GM21528 (cell line): ENCODE results near the gene LEMD2.

Source experiments
- ATAC-seq: cut with Tn5 transposase; IDR thresholded peaks from one replicate; pipeline ENCODE4 v1.9.1; 2021; ENCODE audit warnings: mild to moderate bottlenecking, moderate library complexity; ENCODE audit not compliant: unreplicated experiment, low FRiP score

LEMD2 gene

DNA sequence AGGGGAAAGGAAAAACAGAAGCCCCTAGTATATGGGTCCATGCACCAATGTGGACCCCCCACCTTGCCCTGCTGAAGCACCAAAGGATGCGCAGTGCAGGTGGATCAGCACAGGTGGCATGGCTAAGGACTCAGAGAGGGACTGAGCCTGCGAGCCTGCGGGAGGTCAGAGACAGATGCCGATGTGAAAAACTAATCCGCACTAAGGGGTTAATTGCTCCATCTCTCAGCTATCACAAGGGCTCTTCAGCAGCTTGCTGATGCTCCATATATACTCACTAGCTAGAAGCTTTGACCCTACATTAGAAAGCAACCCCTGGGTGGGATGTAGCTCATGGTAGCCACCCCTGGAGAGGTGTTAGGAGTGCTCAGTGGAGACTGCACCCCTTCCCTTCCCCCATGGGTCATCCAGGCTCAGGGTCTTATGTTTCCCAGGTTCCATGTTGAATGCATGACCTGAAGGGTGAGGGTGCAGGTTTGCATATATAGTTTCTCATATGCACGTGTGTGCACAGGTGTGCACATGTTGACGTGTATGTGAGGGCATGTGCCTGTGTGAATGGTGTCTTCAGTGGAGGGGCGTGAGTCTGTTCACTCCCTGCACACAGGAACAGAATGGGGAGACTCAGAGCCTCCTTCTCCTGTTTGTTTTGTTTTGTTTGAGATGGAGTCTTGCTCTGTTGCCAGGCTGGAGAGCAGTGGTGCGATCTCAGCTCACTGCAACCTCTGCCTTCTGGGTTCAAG lies 28.9 kb downstream of the LEMD2 start:
- no peak for ATAC-seq

- ATAC-seq: no peak
Observed at GRCh38 chr6:33758815-33759216, 30.1 kb downstream of the LEMD2 start.

GRCh38 chr6:33757906-33758305 lies 31.0 kb downstream of the LEMD2 start:
- ATAC-seq: no peak

DNA sequence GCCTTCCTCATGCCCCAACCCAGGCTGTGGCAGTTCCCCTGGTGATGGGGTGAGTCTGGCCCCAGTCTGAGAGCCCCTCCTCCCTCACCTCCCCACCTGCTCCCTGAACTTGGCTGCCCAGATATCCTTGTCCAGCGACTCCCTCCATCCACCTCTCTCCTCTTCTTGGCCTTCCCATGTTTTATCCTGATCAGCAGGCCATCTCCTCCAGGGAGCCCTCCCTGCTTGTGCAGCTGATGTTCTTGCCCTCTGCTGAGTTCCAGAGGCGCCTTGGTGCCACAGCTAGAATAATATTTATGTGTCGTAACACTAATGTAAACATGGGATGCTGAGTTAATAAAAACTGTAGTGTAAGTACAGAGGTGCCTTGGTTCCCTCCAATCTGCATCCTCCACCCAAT lies 31.8 kb downstream of the LEMD2 start:
- ATAC-seq: no peak

- ATAC-seq: no peak
Observed at GRCh38 chr6:33756211-33756954, 32.5 kb downstream of the LEMD2 start.

DNA sequence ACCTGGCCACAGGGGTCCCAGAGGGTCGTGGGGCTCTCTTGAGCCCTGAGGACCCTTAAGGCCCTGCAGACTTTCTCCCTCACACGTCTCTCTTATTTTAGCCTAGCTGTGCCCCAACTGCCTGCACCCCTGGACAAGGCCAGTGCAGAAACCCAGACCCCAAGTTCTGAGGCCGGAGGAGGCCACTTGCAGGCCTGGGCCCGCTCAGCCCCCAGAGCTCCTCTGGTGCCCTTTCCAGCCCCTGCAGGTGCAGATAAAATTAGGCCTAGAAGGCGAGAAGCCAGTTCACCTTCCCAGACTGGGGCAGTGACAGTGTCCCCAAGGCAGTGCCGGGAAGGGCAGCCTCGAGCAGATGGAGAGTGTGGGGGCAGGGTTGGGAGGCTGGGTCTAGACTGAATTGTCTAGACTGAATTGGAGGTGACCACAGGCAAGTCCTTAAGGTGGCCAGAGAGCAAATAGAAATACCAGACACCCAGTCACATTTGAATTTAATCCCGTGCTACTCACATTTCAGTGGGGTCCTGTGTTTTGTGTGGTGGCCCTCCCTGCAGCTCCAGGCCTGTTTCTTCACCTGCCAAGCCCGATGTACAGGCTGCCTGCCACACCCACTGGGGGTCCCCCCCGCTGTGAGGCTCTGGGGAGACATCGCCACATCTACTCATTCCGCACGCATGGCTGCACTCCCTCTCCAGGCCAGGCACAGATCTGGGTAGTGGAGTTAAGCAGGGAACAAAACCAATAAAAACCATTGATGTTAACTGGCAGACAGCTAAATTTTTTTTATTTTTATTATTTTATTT lies 33.7 kb downstream of the LEMD2 start:
- no peak for ATAC-seq

DNA sequence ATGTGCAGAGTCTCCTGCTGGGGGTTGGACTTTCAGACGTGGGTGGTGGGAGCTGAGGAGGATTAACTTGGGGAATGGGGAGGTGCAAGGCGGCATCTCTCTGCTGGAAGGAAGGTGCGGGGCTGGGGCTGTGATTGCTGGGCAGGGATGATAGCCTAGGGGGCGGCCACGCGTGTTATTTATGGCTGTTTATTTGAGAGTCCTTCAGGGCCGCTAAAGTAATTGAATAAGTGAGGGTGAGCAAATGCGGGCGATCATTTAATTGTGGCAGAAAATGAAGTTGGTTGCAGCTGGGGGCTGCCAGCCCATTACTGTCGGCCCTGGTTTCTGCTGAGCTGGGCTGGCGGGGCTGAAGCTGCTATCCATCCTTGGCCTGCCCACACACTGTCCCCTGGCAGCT lies 34.7 kb downstream of the LEMD2 start:
- ATAC-seq: no peak

- no peak for ATAC-seq
Observed at GRCh38 chr6:33752646-33753015, 36.3 kb downstream of the LEMD2 start.

DNA sequence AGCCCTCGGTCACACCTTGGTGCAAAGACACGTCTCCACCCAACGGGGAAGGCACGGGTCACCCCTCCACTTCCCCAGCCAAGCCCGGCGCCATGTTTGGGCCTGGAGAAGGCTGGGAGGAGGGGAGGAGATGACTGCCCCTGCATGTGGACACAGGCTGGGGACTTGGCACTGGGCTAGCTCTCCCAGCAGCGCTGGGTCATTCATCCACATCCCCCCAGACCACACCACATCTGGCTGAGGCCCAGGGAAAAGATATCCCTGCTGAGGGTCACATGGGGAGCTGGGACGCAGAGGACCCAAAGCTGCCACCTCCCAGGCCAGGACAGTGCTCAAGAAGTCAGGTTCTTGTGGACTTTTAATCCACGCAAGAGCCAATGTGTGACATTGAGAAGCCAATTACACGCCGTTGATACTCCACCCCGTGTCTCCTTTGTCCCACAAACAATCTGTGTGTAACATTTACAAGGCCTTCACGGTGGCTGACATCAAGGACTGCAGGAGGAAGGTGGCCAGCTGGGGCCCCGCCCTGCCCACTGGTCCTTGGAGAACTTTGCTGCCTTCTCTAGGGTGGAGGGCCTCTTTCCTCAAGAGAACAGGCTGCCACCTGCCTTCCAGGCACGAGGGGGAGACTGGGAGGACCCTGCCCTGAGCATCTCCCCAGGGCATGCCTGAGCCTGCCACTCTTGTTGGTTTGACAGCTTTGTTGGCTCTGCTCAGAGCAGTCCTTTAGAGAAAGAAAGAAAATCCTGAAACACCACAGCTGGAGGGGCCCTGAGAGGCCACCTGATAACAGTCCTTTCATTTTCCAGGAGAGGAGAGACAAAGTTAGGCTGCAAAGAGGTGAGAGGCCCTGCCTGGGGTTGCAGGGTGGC lies 36.9 kb downstream of the LEMD2 start:
- no peak for ATAC-seq

- no peak for ATAC-seq
Observed at GRCh38 chr6:33750244-33750991, 38.5 kb downstream of the LEMD2 start.

DNA sequence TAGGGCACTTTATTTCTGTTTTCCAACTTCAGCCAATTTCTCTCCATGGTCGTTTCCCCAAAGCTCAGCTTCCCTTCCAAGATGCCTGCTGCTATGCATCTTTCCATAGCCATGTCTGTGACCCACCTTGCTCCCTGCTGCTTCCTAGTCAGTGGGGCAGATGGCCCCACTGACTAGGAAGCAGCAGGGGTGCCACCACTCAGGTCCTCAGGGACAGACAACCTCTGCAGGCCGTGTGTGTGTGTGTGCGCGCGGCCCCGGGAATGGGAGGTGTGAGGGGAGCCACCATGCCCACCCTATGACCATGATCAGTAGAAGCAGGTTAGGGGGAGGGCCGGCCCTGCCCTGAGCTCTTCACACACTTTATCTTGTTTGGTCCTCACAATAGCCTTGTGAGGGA lies 39.5 kb downstream of the LEMD2 start:
- ATAC-seq: no peak

DNA sequence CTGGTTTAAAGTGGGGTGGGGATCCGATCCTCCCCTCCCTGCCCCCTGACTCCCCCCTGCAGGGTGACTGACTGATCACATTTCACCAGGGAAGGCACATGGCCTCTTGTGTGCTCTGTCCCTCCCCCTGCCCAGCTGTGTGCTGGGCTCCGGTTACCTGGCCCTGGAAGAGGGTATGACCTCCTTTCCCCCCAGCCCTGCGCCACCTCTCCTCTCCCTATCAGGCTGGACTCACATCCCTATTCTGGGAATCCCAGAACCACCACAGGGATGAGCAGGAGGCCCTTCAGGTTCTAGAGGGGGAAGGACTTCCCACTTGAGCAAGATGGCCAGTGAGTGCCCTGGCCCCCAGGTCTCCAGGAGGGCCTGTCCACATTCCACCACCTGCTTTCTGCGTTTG lies 40.1 kb downstream of the LEMD2 start:
- no peak for ATAC-seq

DNA sequence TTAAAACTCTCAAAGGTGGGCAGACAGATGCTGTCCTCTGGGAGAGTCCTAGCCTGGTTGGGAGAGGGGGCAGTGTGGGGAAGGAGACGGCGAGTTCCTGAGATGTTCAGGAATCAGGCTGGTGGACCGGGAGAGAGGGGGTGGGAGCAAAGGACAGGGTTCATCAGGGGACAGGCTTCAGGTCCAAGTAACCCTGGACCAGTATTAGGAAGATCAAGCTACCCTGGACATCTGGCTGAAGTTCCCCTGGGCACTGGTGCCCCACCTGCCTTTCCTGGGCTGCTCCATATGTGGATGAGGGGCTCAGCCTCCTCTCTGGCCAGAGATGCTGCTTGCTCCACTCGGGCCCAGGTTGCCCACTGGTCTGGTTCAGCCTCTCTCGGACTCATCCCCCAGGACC lies 41.1 kb downstream of the LEMD2 start:
- ATAC-seq: no peak

DNA sequence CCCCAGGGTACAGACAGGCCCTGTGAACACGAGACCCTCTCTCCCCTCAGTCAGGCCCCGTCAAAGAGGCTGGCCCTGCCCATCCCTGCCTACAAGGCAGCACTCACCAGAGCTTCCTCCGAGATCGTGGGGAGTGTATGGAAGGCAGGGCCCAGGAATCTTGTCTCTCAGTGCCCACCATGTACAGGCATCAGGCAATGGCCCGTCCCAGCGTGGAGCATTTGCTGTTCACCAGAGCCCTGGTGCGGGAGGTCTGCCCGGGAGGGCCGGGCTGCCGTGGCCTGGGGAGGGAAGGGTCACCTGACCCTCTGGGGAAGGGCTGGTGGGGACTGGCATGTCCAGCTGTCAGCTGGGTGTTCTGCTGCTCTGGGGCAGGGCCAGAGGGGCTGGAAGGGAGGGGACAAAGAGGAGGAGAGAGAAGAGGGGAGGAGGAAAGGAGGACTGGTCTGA lies 42.3 kb downstream of the LEMD2 start, which contains the start of gene IP6K3:
Gene IP6K3 (minus strand): TSS at position 255 of the 450 bp plus-strand sequence. CDS start 11,429 bp downstream, outside the sequence.
- ATAC-seq: no peak

GRCh38 chr6:33746036-33746600 lies 42.8 kb downstream of the LEMD2 start:
- no peak for ATAC-seq

GRCh38 chr6:33745548-33745947 lies 43.4 kb downstream of the LEMD2 start:
- ATAC-seq: no peak

GRCh38 chr6:33744895-33745546 lies 43.9 kb downstream of the LEMD2 start:
- ATAC-seq: no peak

DNA sequence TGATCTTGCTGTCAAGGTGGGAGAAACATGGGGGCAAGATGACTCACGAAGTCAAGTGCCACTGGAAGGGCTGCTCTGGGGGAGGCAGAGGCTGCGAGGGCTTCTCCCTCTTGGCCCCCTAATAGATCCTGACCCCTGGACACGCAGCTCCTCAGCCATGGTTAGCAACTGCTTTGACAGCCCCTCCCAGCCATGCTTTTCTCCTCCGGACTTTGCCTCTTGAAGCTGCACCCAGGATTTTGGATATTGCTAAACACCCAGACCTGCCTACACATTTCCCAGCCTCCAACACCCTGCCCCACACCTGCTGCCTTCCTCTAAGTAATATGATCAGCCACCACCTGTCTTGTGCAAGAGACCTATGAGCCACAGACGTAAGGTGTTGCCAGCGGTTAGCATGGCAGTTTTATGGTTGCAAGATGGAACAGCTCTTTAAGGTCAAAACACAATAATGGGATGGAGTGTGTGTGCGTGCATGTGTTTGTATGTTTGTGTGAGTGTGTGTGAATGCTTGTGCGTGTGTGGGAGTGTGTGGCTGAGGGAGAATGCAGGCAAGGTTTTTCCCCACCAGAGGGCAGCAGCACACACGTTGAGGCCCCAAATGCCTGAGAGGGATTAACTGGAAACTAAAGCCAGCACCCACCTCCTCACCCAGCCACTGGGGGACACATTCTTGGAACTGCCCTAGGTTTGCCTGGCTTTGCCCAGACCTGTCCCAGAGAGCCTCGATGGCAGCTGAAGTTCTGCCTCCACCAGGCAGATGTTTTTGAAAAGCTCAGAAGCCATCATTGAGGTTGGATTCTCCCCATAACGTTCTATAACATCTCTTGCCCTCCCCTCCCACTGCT lies 44.7 kb downstream of the LEMD2 start:
- ATAC-seq: no peak
